ENCODE results near the gene TFDP1.

The TFDP1 gene

DNA sequence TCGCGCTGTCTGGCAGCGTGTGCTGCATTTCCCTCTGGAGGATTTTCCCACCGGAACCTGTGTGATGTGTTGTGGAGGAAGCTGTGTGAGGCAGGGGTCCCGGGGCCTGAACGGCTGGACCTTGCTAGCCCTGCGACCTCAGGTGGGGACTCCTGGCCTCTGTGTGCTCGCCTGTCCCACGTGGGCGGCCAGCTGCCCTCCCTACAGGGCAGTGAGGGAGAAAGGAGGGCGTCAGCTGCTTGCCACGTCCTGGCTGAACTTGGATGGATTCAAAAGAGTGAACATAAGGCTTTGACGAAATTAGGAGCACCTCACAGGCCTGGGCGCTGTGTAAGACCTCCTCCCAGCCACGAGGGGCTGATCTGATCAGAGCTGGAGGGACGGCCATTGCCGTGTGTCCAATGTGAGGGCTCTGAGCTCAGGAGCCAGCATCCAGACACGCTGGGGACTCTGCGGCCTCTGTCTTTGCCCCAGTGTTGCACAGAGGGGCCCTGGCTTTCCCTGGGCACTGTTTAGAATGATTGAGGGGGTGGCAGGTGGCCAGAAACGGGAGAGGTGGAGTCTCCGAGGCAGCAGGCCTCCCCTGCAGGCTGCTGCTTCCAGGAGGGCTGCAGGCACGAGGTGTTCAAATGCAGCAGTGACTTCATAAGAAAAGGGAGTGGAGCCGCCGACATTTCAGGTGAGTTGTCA lies 13.0 kb downstream of the TFDP1 start:
- no peak for DNase-seq (ENCODE audit: low read depth, low spot score)

DNA sequence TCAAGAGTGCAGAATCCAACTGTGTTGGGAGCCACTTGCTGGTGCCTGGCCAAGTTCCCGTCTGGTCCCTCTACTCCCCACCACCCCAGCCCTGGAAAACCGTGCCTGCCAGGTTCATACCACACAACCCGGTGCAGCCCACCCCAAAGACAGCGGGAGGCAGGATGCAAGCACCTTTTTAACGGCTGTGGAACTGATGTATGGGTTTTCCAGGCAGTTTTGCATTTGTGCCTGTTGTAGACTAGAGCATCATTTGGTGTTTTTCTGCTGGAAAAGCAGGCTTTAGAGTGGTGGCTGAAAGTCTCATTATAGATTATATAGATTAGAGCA lies 13.5 kb downstream of the TFDP1 start:
- no peak for DNase-seq (ENCODE audit: low read depth, low spot score)

DNA sequence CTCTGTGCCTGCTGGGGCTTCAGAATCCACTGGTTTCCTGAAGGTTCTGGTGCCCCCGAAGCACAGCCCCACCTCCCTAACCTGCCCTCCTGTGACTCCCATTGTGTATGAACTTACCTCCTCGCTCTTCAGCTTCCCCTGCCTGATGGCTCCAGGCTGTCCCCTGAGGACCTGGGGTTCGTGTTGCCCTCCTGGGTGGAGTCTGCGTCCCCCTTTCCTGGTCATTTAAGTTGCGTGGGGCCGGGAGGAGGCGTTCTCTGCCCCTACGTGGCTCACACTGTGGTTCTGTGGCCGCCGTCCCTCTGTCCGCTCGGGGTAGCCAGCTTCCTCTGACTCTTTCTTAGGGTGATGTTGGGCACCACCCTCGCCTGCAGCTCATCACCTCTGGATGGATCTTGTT lies 13.9 kb downstream of the TFDP1 start:
- DNase-seq (ENCODE audit: low read depth, low spot score) = no peak

DNA sequence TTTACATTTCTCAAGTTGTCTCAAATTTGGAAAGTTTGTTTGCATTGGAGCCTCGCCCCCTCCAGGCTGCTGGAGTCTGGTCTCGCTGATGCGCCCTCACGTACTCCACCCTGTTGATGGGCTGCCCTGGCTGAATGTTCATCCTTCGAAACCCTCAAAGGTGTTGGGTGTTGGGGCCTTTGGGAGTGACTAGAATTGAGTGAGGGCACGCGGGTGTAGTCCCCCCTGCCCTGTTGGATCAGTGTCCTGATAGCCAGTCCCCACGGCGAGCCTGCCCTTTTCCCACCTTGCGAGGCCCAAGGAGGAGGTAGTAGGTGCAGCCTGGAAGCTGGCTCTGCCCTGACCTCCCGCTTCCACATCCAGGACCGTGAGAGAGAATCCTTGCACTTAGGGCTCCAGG lies 14.8 kb downstream of the TFDP1 start:
- no peak for DNase-seq (ENCODE audit: low read depth, low spot score)

DNA sequence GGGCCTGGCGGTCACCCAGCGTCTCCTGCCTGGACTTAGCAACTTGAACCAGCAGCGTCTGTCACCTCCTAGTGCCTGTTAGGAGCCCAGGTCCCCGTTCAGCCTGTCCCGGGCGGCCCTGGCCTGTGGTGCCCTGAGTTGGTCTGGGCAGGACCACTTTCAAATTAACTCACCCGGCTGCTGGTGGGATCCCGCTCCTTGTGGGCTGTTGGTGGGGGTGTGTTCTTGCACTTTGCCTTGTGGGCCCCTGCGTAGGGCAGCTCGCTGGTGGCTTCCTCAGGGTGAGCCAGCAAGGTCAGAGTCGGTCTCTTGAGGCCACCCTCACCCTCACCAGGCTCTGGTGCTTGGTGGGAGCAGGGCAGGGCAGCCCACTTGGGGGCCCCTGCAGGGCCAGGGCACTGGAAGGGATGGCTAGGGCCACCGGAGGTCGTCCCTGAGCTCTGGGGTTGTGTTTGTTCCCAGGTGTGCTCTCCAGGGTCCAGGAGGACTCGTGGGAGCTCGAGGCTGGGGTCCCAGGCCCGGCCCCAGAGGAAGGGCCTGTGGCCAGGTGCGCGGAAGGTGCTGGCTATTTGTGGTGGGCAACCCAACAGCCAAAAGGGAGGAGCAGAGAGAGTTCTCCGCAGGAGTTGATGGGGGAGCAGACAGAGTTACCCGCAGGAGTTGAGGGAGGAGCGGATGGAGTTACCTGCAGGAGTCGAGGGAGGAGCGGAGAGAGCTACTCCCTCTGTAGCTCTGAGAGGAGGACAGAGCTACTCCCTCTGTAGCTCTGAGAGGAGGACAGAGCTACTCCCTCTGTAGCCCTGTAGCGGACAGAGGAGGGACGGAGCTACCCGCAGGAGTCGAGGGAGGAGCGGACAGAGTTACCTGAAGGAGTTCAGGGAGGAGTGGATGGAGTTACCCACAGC lies 16.9 kb downstream of the TFDP1 start:
- DNase-seq (ENCODE audit: low read depth, low spot score) = no peak

DNA sequence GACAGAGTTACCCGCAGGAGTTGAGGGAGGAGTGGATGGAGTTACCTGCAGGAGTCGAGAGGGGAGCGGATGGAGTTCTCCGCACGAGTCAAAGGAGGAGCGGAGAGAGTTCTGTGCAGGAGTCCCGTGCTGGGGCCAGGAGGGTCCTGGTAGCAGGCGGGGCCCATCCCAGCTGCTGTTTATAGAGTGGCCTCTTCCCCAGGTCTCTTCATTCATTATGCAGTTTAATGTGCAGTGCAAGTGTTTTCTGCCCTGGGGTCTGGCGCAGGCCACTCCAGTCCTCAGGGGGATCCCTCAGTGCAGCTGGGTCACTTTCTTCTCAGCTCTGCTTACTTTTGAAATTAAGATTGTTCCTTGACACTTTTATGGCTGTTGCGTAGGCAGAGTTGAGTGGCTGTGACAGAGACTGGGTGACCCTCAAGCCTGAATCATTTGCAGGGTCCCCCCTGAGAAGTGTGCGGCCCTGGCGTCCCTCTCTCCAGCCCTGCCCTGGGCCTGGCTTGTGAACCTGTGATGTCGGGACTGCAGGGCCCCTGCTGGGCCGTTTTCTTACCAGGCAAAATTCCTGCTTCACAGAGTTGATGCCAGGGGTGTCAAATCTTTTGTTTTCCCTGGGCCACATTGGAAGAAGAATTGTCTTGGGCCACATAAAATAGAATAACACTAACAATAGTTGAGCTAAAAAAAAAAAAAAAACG lies 17.9 kb downstream of the TFDP1 start:
- DNase-seq (ENCODE audit: low read depth, low spot score) = peak; percentile 40

DNA sequence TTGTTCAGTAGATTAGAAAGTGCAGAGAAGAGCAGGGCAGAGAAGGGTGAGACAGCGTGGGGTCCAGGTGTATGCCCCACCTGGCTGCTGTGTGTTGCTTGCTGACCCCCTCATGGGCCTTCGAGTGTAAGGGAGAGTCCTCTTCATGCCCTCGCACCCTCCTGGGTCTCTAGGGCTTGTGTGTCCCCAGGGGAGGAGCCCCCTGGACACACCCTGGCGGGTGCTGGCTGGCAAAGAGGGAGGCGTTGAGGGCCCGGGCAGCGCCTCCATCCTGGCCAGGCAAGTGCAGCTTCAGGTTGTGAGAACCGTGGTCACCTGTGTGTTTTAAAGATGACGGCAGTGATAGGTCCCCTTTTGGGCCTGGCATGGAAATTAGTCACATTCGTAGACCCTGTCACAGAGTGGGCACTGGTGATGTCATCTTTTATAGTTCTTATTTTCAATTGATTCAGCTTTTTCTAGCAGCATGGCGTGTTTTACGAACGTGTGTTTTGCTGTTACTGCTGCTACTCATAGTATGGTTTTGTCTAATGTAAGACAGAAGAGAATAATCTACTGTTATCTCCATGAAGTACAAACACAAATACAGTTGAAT lies 18.7 kb downstream of the TFDP1 start:
- no peak for DNase-seq (ENCODE audit: low read depth, low spot score)

DNA sequence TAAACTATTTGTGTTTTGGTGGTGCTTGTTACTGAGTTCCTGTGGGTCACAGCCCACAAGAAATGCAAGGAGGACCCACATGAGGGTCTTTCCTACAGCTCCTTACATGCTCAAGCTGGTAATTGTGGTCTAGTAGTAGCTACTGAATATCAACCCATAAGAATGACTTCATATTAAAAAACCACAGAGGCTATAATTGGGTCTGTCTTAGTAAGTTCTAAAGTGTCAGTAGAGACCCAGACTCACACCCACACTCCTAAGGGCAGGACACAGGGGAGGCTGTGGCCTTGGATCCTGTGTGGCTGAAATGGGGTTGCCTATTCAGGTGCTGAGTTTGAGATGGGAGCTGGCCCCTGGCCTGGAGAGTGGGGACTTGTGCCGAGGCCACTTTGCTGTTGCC lies 19.6 kb downstream of the TFDP1 start:
- no peak for DNase-seq (ENCODE audit: low read depth, low spot score)

DNA sequence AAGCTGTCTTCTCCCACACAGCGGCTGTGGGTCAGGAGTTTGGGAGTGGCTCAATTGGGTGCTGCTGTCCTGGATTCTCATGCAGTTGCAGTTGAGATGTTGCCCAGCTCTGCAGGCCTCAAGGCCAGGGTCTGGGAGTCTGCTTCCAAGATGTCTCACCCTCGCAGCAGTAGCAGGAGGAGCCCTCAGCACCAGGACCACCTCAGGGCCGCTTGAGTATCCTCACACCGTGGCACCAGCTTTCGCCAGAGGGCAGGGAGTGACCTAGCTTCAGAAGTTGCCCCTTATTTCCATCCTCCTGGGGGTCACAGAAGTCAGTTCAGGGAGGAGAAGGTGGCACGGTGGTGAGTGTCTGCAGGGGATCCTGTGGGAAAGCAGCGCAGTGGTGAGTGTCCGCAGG lies 20.9 kb downstream of the TFDP1 start:
- DNase-seq (ENCODE audit: low read depth, low spot score) = no peak

DNA sequence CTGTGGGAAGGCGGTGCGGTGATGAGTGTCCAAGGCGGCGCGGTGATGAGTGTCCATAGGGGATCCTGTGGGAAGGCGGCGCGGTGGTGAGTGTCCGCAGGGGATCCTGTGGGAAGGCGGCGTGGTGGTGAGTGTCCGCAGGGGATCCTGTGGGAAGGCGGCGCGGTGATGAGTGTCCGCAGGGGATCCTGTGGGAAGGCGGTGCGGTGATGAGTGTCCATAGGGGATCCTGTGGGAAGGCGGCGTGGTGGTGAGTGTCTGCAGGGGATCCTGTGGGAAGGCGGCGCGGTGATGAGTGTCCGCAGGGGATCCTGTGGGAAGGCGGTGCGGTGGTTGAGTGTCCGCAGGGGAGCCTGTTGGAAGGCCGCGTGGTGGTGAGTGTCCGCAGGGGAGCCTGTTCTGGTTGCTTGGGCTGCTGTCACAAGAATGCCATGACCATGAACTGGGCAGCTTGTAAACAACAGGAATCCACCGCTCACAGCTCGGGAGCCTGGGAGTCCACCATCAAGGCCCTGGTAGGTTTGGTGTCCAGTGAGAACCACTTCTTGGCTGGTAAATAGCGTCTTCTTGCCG lies 21.4 kb downstream of the TFDP1 start:
- no peak for DNase-seq (ENCODE audit: low read depth, low spot score)

DNA sequence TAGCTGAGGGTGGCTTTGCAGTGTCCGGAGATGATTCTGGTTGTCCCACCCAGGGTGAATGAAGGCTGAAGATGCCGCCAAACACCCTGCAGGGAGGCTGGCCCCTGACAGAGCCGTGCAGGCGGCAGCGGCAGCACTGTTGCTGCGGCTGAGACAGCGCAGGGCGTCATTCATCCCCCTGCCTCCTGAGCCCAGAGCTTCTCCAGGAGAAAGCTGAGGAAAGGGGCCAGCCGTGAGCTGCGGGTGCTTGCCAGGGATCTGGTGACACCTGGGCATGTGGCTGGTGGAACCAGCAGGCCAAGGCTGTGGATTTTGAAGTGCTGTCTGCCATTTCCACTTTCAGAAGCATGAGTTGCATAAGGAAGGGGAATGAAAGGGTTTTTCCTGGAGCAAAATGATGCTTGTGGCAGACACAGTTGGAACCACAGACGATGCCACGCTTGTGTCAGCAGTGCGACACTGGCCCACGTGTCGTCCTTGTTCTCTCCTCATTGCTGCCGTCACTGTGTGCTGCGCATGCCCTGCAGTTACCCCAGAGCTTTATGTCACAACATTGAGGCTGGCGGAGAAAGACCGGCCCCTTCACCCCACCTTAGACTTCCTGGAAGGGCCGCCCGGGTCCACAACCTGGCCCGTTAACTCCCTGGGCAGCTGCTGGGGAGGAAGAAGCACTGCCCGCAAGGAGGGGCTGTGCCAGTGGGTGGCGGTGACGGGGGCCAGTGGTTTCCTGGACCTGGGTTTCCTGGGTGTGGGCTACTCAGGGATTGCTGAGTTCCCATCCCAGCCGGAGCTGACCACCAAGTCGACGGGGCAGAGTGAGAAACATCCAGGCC lies 22.7 kb downstream of the TFDP1 start:
- no peak for DNase-seq (ENCODE audit: low read depth, low spot score)

DNA sequence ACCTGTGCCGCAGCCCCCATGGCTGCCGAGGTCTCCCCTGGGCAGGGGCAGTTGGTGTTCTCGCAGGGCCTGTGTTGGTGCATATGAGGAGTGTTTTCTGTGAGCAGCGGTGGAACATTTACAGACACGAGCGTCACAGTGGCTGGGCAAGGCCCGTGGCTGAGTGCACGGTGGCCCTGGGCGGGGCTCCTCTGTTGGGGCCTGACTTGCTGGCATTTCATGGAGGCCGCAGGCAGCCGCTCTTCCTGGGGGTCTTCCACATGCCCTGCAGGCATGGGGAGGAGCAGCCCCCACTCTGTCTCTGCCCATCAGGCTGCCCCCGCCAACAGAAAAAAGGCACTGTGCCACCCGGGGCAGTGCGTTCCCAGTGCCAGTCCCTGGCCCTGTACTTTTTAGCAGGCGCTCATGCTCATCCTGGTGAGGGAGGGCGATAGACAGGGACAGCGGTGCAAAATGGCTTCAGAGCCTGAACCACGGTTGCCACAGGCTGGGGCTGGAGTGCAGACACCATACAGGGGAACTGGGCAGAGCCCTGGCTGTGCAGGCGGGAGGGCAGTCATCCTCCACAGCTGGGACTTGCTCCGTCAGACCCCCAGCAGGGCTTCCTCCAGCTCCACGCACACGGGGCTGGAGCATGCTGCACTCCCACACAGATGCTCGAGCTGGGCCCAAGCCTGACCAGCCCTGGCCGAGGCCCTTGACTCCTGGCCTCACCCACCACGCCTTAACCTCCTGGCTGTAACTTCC lies 23.5 kb downstream of the TFDP1 start:
- DNase-seq (ENCODE audit: low read depth, low spot score) = no peak

DNA sequence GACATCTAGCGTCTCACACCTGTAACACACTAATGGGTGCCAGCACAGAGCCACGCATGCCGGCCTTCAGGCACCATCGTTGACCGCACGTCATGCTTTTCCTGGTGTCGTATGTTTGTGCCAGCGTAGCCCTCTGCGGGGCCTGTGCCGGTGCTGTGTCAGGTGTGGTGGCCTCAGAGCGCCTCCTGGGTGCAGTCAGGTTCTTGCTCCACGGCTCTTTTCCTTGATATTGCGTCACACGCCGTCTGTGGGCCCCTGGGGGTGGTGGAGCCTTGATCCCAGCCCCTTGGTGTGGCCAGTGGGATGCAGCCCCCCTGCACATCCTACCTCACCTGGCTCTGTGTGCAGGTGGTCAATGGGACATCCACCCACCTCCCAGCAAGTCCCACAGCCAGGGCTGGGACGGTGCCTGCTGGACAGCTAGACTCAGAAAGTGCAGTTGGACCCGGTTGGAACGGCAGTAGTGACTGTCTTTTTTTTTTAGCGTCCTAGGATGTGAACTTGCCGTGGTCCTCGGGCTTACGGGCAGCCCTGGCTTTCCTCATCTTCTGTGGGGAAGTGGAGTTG lies 24.5 kb downstream of the TFDP1 start:
- DNase-seq (ENCODE audit: low read depth, low spot score) = no peak

DNA sequence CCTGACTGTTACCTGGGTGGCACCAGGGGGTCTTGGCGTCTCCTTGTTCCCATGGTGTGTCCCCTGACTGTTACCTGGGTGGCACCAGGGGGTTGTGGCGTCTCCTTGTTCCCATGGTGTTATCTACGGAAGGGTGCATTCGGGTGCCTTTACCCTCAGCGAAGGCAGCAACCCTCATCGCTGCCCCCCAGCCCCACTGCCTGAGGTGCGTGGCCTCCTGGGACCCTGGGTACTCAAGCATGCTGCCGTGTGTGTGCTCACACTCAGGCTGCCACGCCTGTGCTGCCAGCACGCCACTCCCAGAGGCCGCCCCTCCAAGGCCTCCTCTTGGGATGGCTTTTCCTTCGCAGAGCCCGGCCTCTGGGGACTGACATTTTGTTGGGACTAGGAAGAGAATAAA lies 25.1 kb downstream of the TFDP1 start:
- DNase-seq (ENCODE audit: low read depth, low spot score) = no peak

DNA sequence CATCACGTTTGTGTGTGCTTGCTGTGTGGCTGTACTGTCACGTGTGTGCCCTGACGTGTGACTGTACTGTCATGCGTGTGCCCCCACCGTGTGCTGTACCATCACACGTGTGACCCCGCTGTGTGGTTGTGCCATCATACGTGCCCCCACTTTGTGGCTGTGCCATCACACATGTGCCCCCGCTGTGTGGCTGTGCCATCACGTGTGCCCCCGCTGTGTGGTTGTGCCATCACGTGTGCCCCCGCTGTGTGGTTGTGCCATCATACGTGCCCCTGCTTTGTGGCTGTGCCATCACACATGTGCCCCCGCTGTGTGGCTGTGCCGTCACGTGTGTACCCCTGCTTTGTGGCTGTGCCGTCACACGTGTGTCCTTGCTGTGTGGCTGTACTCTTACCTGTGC lies 25.7 kb downstream of the TFDP1 start:
- DNase-seq (ENCODE audit: low read depth, low spot score) = no peak

DNA sequence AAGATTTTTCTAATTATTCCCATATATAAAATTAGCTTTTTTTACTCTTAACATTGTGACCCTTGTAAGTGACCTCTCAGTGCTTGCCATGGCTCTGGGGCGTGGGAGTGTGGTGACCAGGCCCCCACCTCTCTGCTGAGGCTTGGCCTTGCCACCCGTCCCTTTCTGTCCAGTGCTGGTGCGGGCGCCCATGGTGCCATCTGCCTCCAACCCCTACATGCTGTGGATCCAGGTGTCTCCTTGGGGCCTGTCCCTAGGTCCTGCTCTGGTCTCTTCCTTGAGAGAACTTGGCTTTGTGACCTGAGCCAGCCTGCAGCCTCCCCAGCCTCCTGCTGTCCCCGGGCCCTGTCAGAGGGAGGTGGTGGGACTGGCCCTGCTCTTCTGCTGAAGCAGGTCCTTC lies 27.4 kb downstream of the TFDP1 start:
- no peak for DNase-seq (ENCODE audit: low read depth, low spot score)

DNA sequence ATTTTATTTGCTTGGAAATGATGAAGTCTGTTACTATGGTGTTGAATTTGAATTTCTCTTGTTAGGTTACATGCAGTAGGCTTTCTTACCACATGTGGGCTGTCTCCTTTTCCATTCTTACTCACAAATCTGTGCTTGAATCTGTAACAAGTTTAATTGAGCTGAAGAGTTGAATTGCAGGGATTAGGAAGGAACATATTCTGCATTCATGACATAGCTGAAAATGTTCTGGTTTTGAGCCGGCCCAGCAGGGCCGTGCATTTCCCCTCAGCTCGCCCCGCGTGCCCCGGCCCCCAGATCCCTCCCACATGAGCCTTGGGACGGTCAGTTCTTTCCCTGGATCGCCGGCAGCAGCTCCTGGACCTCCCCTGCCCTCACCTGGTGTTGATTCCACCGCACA lies 28.1 kb downstream of the TFDP1 start:
- no peak for DNase-seq (ENCODE audit: low read depth, low spot score)

DNA sequence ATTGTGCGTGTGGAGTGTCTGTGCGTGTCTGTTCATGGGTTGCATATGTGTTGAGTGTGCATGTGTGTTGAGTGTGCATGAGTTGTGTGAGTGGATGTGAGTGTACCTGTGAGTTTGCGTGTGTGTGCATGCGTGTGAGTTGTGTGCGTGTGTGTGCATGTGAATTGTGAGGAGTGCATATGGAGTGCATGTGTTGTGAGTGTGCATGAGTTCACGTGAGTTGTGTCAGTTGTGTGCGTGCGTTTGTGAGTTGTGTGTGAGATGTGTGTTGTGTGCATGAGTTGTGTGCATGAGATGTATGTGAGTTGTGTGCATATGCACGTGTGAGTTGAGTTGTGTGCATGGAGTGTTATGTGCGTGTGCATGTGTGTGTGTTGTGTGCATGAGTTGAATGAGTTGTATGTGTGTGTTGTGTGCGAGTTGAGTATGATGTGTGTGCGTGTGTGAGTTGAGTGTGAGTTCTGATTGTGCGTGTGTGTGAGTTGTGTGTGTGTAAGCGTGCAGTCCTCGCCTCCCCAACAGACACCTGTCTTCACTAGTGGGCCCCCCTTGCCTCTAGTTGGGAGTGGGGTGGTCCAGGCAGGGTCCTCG lies 29.3 kb downstream of the TFDP1 start:
- no peak for DNase-seq (ENCODE audit: low read depth, low spot score)

DNA sequence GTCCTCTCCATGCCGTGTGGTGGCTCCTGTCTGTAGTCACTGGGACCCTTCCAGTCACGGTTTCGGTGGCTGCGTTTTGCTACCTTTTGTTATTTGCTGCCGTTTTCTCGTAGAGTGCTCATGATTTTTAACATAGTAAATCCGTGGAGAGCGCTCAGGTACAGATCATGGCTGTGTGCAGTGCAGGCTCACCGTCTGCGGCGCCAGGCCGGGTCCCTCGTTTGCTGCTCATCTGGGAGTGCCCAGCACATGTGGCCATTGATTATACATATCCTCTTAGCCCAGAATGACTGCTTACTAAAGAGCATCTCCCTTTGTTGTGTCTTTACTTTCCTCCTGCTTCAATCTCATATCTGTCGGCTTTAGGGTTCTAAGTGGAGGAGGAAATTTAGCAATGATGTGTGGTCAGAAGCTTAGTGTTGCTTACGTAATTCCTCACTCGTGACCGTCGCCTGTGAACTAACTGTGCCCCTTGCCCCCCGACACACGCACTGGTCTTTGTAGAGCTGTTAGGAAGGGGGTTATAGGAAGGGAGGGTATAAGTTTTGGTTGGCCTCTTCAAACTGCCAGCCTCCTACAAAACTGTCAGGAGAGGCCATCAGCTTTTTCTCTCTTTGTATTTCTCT lies 31.8 kb downstream of the TFDP1 start:
- DNase-seq (ENCODE audit: low read depth, low spot score) = no peak
